ENCODE measurements around the gene ABHD1.

The ABHD1 gene

GRCh38 chr2:27178469-27178868 lies 54.9 kb downstream of the ABHD1 start:
- Histone ChIP-seq H3K36me3 (no peaks in the 10 kb centered on the region), H3K9me3 (replicated peaks in 1 of 11) (no peaks in the 10 kb centered on the region), H3K27ac (no peak overlapping the region), H3K4me1 (no peaks in the 10 kb centered on the region), H3K27me3 (no peaks in the 10 kb centered on the region), H3K9ac (no peak overlapping the region), H3K4me2 (no peak overlapping the region), H4K20me1 (no peaks in the 10 kb centered on the region), H3K4me3 (no peak overlapping the region)
- no peak for TF ChIP-seq Cebpa-rat (IDR thresholded peaks at IDR 0.05)

GRCh38 chr2:27179344-27180000 lies 55.9 kb downstream of the ABHD1 start:
- H3K9me3 ChIP-seq (replicated peaks in 1 of 11): no peaks in the 10 kb centered on the region
- no peaks in the 10 kb centered on the region for H3K36me3 ChIP-seq
- no peak overlapping the region for H3K27ac ChIP-seq
- no peaks in the 10 kb centered on the region for H3K27me3 ChIP-seq
- TF ChIP-seq Cebpa-rat (IDR thresholded peaks at IDR 0.05): no peak
- H3K9ac ChIP-seq: no peak overlapping the region
- no peak overlapping the region for H3K4me2 ChIP-seq
- no peaks in the 10 kb centered on the region for H3K4me1 ChIP-seq
- H3K4me3 ChIP-seq: no peak overlapping the region
- H4K20me1 ChIP-seq: no peaks in the 10 kb centered on the region

All from BLaER1 treated with 17β-estradiol and CSF1 and Interleukin-3, amounts not matched to agents 10 nM and 100 nM (cell line).